ENCODE results near the gene AP5B1. TPM values are rescaled to one million over a fixed set of nuclear protein-coding genes. Genes with fewer than 3 reads are reported as not detected.

The AP5B1 gene
- total RNA-seq, 2 experiments from 2014 or later, result 11.7 to 14.4 TPM

- POLR2A ChIA-PET, result no interaction called here
Measured at GRCh38 chr11:65814986-65815565, 34.3 kb upstream of the AP5B1 start.

GRCh38 chr11:65814131-65814985 is 33.6 kb upstream of the AP5B1 start:
- no peak overlapping the region for H3K27ac Mint-ChIP-seq
- DNase-seq (peak; percentile 18), ATAC-seq (no peak)
- intact Hi-C loops (cut with DNase I, micrococcal nuclease), result loop anchor here in 1 of 2 experiments (10.0 kb wide), 1 partner anchor 50 kb away; no protein-coding TSS in a partner anchor
- no peaks in the 10 kb centered on the region for H3K9me3 Mint-ChIP-seq (ENCODE audit: low read depth)
- no peak overlapping the region for H3K4me3 Mint-ChIP-seq
- no peaks in the 10 kb centered on the region for H3K36me3 Mint-ChIP-seq (ENCODE audit: low read depth)
- ChIA-PET CTCF (interaction anchor here (1.8 to 8.2 kb wide), 2 partner anchors 33 to 103 kb away, joined by 5 to 74 read pairs; partner anchors contain the start of genes AP5B1 and KAT5), POLR2A (no interaction called here)
- peaks cover 14% of the 10 kb centered on the region for H3K4me1 Mint-ChIP-seq
- no peaks in the 10 kb centered on the region for H3K27me3 Mint-ChIP-seq

More at GRCh38 chr11:65814986-65815565, 34.3 kb upstream of the AP5B1 start:
- Mint-ChIP-seq H3K27me3 (no peaks in the 10 kb centered on the region), H3K27ac (no peak overlapping the region), H3K4me1 (peaks cover 14% of the 10 kb centered on the region), H3K4me3 (no peak overlapping the region), H3K9me3 (ENCODE audit: low read depth) (no peaks in the 10 kb centered on the region), H3K36me3 (ENCODE audit: low read depth) (no peaks in the 10 kb centered on the region)
- DNase-seq (no peak), ATAC-seq (no peak)
- CTCF ChIA-PET, result interaction anchor here (1.3 to 8.2 kb wide), 3 partner anchors 27 to 44 kb away, joined by 3 to 74 read pairs (median 12); partner anchors contain the start of genes AP5B1 and OVOL1
- intact Hi-C loops (cut with DNase I, micrococcal nuclease), result loop anchor here in 1 of 2 experiments (10.0 kb wide), 1 partner anchor 50 kb away; no protein-coding TSS in a partner anchor

- POLR2A ChIA-PET, result no interaction called here
- no peak overlapping the region for H3K4me3 Mint-ChIP-seq
- no peak overlapping the region for H3K27ac Mint-ChIP-seq
- H3K9me3 Mint-ChIP-seq (ENCODE audit: low read depth), result no peaks in the 10 kb centered on the region
- DNase-seq, result no peak
- peaks cover 4% of the 10 kb centered on the region for H3K27me3 Mint-ChIP-seq
- CTCF ChIA-PET, result interaction anchor here (0.7 to 8.2 kb wide), 6 partner anchors 9 to 118 kb away, joined by 3 to 74 read pairs (median 4); partner anchors contain the start of genes AP5B1 and KAT5
- no peaks in the 10 kb centered on the region for H3K36me3 Mint-ChIP-seq (ENCODE audit: low read depth)
- peaks cover 3% of the 10 kb centered on the region for H3K4me1 Mint-ChIP-seq
- intact Hi-C loops (cut with DNase I, micrococcal nuclease), result loop anchor here in 1 of 2 experiments (10.0 kb wide), 1 partner anchor 47 kb away; no protein-coding TSS in a partner anchor
- ATAC-seq, result no peak
Measured at GRCh38 chr11:65811764-65812475, 31.1 kb upstream of the AP5B1 start.

- intact Hi-C loops (cut with DNase I, micrococcal nuclease), result loop anchor here in 1 of 2 experiments (10.0 kb wide), 1 partner anchor 45 kb away; no protein-coding TSS in a partner anchor
- Mint-ChIP-seq H3K27ac (no peak overlapping the region), H3K36me3 (ENCODE audit: low read depth) (no peaks in the 10 kb centered on the region), H3K9me3 (ENCODE audit: low read depth) (no peaks in the 10 kb centered on the region), H3K4me3 (no peak overlapping the region), H3K4me1 (no peaks in the 10 kb centered on the region), H3K27me3 (peaks cover 4% of the 10 kb centered on the region)
- ChIA-PET CTCF (interaction anchor here (0.8 kb wide), 1 partner anchor 23 kb away, joined by 3 read pairs; the partner anchor contains the start of gene SNX32), POLR2A (no interaction called here)
- no peak for DNase-seq
- ATAC-seq, result peak; percentile 86
Measured at GRCh38 chr11:65810046-65810868, 29.5 kb upstream of the AP5B1 start.

GRCh38 chr11:65809496-65809895 is 28.7 kb upstream of the AP5B1 start:
- ChIA-PET POLR2A (no interaction called here), CTCF (interaction anchor here (0.6 to 0.8 kb wide), 2 partner anchors 24 to 34 kb away, joined by 3 to 4 read pairs; partner anchors contain the start of gene SNX32)
- H3K4me3 Mint-ChIP-seq, result no peak overlapping the region
- H3K27ac Mint-ChIP-seq, result no peak overlapping the region
- H3K27me3 Mint-ChIP-seq, result peaks cover 5% of the 10 kb centered on the region
- H3K36me3 Mint-ChIP-seq (ENCODE audit: low read depth), result no peaks in the 10 kb centered on the region
- DNase-seq, result no peak
- ATAC-seq, result no peak
- no peaks in the 10 kb centered on the region for H3K9me3 Mint-ChIP-seq (ENCODE audit: low read depth)
- intact Hi-C loops (cut with DNase I, micrococcal nuclease), result no loop called here
- H3K4me1 Mint-ChIP-seq, result no peaks in the 10 kb centered on the region

GRCh38 chr11:65808744-65809341 is 28.1 kb upstream of the AP5B1 start:
- peaks cover 6% of the 10 kb centered on the region for H3K27me3 Mint-ChIP-seq
- H3K4me1 Mint-ChIP-seq, result no peaks in the 10 kb centered on the region
- no peaks in the 10 kb centered on the region for H3K9me3 Mint-ChIP-seq (ENCODE audit: low read depth)
- POLR2A ChIA-PET, result no interaction called here
- CTCF ChIA-PET, result interaction anchor here (0.6 kb wide), 1 partner anchor 33 kb away, joined by 4 read pairs; no protein-coding TSS in a partner anchor
- H3K36me3 Mint-ChIP-seq (ENCODE audit: low read depth), result no peaks in the 10 kb centered on the region
- no peak overlapping the region for H3K27ac Mint-ChIP-seq
- DNase-seq (no peak), ATAC-seq (no peak)
- intact Hi-C loops (cut with DNase I, micrococcal nuclease), result no loop called here
- no peak overlapping the region for H3K4me3 Mint-ChIP-seq

- DNase-seq (no peak), ATAC-seq (no peak)
- Mint-ChIP-seq H3K27ac (no peak overlapping the region), H3K27me3 (peaks cover 12% of the 10 kb centered on the region), H3K4me1 (no peaks in the 10 kb centered on the region), H3K9me3 (ENCODE audit: low read depth) (no peaks in the 10 kb centered on the region), H3K4me3 (no peak overlapping the region), H3K36me3 (ENCODE audit: low read depth) (no peaks in the 10 kb centered on the region)
- CTCF ChIA-PET, result interaction anchor here (0.7 to 1.5 kb wide), 3 partner anchors 10 to 1634 kb away, joined by 3 to 6 read pairs (median 3); no protein-coding TSS in a partner anchor
- POLR2A ChIA-PET, result no interaction called here
- intact Hi-C loops (cut with DNase I, micrococcal nuclease), result no loop called here
Measured at GRCh38 chr11:65806979-65807378, 26.2 kb upstream of the AP5B1 start.

- no peak for ATAC-seq
- CTCF ChIA-PET, result interaction anchor here (0.6 to 1.0 kb wide), 2 partner anchors 81 to 343 kb away, joined by 4 to 6 read pairs; no protein-coding TSS in a partner anchor
- POLR2A ChIA-PET, result no interaction called here
Measured at GRCh38 chr11:65803797-65804492, 23.2 kb upstream of the AP5B1 start.

GRCh38 chr11:65802841-65803240 is 22.1 kb upstream of the AP5B1 start:
- no peak for ATAC-seq
- ChIA-PET POLR2A (no interaction called here), CTCF (no interaction called here)
- intact Hi-C loops (cut with DNase I, micrococcal nuclease), result no loop called here
- Mint-ChIP-seq H3K4me1 (no peaks in the 10 kb centered on the region), H3K27ac (no peak overlapping the region), H3K27me3 (peaks cover 19% of the 10 kb centered on the region), H3K4me3 (no peak overlapping the region), H3K9me3 (ENCODE audit: low read depth) (no peaks in the 10 kb centered on the region), H3K36me3 (ENCODE audit: low read depth) (no peaks in the 10 kb centered on the region)
- no peak for DNase-seq

More at GRCh38 chr11:65803797-65804492, 23.2 kb upstream of the AP5B1 start:
- no peak overlapping the region for H3K27ac Mint-ChIP-seq
- no peak overlapping the region for H3K4me3 Mint-ChIP-seq
- DNase-seq, result no peak
- H3K36me3 Mint-ChIP-seq (ENCODE audit: low read depth), result no peaks in the 10 kb centered on the region
- intact Hi-C loops (cut with DNase I, micrococcal nuclease), result no loop called here
- H3K4me1 Mint-ChIP-seq, result no peaks in the 10 kb centered on the region
- H3K27me3 Mint-ChIP-seq, result peaks cover 19% of the 10 kb centered on the region
- H3K9me3 Mint-ChIP-seq (ENCODE audit: low read depth), result no peaks in the 10 kb centered on the region
